HG02588 (cell line): Measurements from ENCODE around the gene BATF2.

Source experiments
- ATAC-seq: cut with Tn5 transposase; IDR thresholded peaks from one replicate; pipeline ENCODE4 v1.9.1; 2021; ENCODE audit warnings: mild to moderate bottlenecking, moderate library complexity; ENCODE audit not compliant: unreplicated experiment

Gene BATF2

GRCh38 chr11:64970731-64971151 lies 26.0 kb downstream of the BATF2 start:
- no peak for ATAC-seq

DNA sequence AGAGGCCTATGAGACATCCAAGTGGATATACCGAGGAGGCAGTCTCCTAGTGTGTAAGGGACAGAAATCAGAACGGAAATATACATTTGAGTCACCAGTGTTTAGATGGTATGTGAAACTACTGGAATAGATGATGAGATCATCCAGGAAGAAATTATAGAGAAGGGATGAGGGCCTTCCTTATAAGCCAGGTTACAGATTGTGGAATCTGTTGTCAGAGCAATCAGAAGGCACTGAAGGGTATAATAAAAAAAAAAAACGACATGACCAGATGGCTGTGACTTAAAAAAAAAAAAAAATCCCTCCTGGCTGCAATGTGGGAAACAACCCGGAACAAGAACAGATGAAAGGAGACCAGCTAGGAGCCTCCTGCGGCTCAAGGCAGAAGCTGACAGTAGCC lies 27.6 kb downstream of the BATF2 start:
- no peak for ATAC-seq

DNA sequence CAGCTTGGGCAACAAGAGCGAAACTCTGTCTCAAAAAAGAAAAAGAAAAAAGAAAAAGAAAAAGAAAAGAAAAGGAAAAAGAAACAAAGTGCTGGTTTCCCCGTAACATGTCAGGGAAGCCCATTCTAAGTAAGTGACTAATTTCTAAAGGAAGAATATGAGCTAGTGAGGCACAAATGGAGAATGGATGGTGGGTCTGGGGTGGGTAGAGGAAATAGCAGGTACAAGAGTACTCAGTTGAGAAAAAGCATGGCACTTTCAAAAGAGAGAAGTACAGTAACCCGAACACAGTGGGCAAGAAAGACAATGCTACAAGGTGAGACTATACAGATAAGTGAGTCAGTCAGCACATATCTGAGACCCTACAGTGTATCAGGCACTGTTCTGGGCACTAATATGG lies 29.4 kb downstream of the BATF2 start:
- no peak for ATAC-seq

GRCh38 chr11:64963072-64963631 lies 33.6 kb downstream of the BATF2 start:
- ATAC-seq = no peak

GRCh38 chr11:64960719-64961118 lies 36.1 kb downstream of the BATF2 start:
- ATAC-seq = no peak

GRCh38 chr11:64959498-64959897 lies 37.3 kb downstream of the BATF2 start:
- ATAC-seq = no peak

- ATAC-seq = no peak
These were observed 42.6 kb downstream of the BATF2 start for GRCh38 chr11:64954201-64954600.

DNA sequence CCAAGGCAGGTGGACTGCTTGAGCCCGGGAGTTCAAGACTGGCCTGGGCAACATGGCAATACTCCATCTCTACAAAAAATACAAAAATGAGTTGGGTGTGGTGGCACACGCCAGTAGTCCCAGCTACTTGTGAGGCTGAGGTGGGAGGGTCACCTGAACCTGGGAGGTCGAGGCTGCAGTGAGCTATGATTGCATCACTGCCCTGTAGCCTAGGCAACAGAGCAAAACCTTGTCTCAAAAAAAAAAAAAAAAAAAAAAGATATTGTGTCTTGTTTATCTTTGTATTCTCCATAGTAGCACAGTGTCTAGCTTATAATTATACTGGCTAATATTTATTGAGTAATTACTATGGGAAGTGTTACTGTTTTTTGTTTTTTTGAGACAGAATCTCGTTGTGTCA lies 45.2 kb downstream of the BATF2 start:
- no peak for ATAC-seq

- ATAC-seq = no peak
These were observed 49.5 kb downstream of the BATF2 start for GRCh38 chr11:64947208-64947814.
